Motor neuron (in vitro differentiated cells): ENCODE results near the gene CDC73. TPM values are rescaled to one million over a fixed set of nuclear protein-coding genes. Genes with fewer than 3 reads are reported as not detected.

Experiments
- ATAC-seq, 8 experiments: fragments of 200-7000 bp; cut with Tn5 transposase; replicated peaks in 6 of 8; 2 replicates each; pipeline ENCODE4 v1.8.0; 2021; ENCODE audit warnings: mild to moderate bottlenecking in 8 of 8, moderate library complexity in 8 of 8
- H3K27ac ChIP-seq, 2 donors: fragments of 250-450 bp; sonication (Bioruptor Pico); 2 replicates each; pipeline ENCODE4 v1.9.0; 2021; ENCODE audit warnings: antibody characterized with exemption in 2 of 2, mild to moderate bottlenecking in 2 of 2, moderate library complexity in 1 of 2
- H3K4me1 ChIP-seq, 2 donors: fragments of 250-450 bp; sonication (Bioruptor Pico); replicated peaks in 1 of 2; 2 replicates each; pipeline ENCODE4 v1.6.1; 2021; ENCODE audit warnings: antibody characterized with exemption in 2 of 2, mild to moderate bottlenecking in 2 of 2, moderate library complexity in 1 of 2
- H3K4me3 ChIP-seq, 5 donors: fragments of 250-450 bp; sonication (Bioruptor Pico); 2 replicates each; pipeline ENCODE4 v1.9.0; 2021; ENCODE audit warnings: antibody characterized with exemption in 5 of 5, mild to moderate bottlenecking in 5 of 5, moderate library complexity in 4 of 5
- WGBS, 10 experiments: fragments of 450-650 bp; shearing (Covaris generic); methylation state at CpG; one replicate each; pipeline ENCODE4 v1.0.0; 2022; 5-methylcytosine and 5-hydroxymethylcytosine counted together
- in situ Hi-C, 9 experiments: fragments of 400-800 bp; cut with MboI; loops; one replicate each; pipeline ENCODE4 v1.15.0; 2021; ENCODE audit warnings: low sequenced_read_pairs in 9 of 9, low pct_unique_long_range_greater_than_20kb in 2 of 9; ENCODE audit not compliant: unreplicated experiment in 9 of 9
- total RNA-seq, 8 experiments: library from RNA; unstranded; fragments of 300-600 nt; gene quantifications; 2 replicates each; pipeline versions ENCODE4 v1.2.3 to v1.2.4, GENCODE V29; 2022

Gene CDC73
- total RNA-seq, 8 experiments from 2014 or later = 18.6 to 44.8 (median 26.3) TPM

DNA sequence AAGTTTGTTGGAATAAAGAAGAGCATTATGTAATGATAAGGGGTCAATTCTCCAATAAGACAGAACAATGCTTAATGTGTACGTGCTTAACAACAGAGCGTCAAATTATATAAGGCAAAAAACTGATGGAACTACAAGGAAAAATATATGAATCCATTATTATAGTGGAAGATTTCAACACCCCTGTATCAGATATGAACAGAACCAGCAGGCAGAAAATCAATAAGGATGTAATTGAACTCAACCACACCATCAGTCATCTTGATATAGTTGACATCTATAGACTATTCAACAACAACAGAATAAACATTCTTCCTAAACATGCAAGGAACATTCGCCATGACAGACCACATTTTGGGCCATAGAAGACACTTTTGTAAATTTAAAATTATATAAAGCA is 3.6 kb upstream of the CDC73 start:
- in situ Hi-C loops = no loop called here
- Histone ChIP-seq H3K4me3 (no peak overlapping the region), H3K4me1 (peaks cover 2 to 4% of the 10 kb centered on the region in 2 donors), H3K27ac (no peak overlapping the region)
- 64 to 95% (median 81%) methylated on average over 2 to 3 of the region's 3 CpGs; no CpG with 5 or more reads in 1 of the 10 experiments for WGBS, 10 experiments
- ATAC-seq = no peak

DNA sequence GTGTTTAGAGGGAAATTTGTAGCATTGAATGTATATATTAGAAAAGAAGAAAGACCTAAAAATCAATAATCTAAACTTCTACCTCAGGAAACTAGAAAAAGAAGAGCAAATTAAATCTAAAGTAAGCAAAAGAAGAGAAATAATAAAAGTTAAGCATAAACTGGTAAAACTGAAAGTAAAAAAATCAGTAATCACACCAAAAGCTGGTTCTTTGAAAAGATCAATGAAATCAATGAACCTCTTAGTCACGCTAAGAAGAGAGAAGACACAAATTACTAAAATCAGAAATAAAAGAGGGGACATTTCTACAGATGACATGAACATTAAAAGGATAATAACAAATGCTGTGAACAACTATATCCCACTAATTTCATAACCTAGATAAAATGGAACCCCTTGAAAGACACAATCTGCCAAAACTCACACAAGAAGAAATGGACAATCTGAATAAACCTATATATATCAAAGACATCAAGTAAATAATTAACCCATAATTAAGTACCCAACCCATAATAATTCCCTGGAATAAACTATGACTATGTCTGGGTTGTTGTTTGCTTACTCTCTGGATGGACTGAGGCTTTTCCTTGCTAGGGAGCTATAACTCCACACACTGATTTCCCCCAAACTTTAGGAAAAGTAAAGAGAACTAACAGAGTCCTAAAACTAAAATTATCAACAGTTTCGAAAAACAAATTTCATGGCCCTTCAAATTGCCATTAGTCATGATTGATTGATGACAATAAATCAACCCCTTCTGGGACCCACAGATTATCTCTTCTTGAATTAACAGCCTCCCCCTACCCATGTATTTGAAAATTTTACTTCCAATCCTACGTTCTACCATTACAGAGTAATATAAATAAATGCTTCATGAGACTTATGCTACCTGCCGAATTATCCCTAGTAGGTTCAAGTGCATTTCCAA is 2.8 kb upstream of the CDC73 start:
- in situ Hi-C loops = no loop called here
- peaks cover 6 to 13% of the 10 kb centered on the region in 2 donors for H3K4me1 ChIP-seq
- WGBS, 10 experiments = 53 to 100% (median 90%) methylated on average over 2 to 4 of the region's 4 CpGs; no CpG with 5 or more reads in 1 of the 10 experiments

DNA sequence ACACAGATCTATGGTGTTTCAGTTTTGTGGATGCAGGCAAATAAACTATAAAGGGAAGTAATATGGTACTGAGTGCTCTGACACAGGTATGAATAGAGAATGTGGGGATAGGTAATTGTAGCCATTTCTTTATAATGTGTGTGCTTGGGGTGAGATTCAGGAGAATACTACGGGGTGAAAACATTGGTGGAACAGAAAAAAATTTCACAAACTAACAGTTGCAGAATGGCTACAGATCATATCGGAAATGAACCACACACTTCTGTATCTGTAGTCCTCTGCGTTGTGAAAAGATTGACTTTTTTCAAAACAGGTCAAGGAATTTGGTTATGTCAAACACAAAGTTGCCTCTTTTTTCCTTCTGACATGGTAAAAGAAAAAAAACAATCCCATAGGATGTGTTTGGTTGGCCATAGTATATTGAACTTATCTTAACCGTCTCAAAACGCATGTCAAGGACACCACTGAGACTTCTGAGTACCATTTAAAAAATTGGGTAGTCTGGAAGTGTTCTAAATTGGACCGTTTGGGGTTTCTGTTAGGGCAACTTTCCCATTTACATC is 1.1 kb upstream of the CDC73 start:
- in situ Hi-C loops = no loop called here
- 20 to 100% (median 88%) methylated on average over 1 to 6 of the region's 6 CpGs for WGBS, 10 experiments
- peaks cover 6 to 20% of the 10 kb centered on the region in 2 donors for H3K4me1 ChIP-seq
- peak overlapping the region in 1 of 5 donors; percentile 90 for H3K4me3 ChIP-seq
- no peak overlapping the region for H3K27ac ChIP-seq
- no peak for ATAC-seq

More for the DNA sequence above, 2.8 kb upstream of the CDC73 start:
- Histone ChIP-seq H3K4me3 (no peak overlapping the region), H3K27ac (no peak overlapping the region)
- ATAC-seq = no peak

DNA sequence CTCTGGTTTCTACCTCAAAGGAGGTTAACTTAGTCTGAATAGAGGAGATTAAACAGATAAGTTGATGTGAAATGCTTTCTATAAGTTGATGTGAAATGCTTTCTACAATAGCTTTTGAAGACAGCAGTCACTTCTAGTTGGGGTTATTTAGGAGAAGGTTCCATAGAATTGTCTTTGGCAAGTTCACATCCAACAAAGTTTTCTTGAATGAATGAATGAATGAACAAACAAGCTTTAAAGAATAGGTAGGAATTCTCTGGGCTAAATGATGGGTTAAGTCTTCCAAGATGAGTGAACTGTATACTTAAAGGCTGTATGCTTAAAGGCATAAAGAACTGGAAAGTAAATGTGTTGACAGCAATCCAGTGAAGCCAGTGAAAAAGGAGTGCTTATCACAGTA is 1.9 kb downstream of the CDC73 start:
- in situ Hi-C loops = no loop called here
- H3K27ac ChIP-seq = no peak overlapping the region
- H3K4me3 ChIP-seq = peak overlapping the region in 3 of 5 donors; percentile 53 to 90 (median 78)
- no peak for ATAC-seq
- H3K4me1 ChIP-seq = peaks cover 6 to 20% of the 10 kb centered on the region in 2 donors

DNA sequence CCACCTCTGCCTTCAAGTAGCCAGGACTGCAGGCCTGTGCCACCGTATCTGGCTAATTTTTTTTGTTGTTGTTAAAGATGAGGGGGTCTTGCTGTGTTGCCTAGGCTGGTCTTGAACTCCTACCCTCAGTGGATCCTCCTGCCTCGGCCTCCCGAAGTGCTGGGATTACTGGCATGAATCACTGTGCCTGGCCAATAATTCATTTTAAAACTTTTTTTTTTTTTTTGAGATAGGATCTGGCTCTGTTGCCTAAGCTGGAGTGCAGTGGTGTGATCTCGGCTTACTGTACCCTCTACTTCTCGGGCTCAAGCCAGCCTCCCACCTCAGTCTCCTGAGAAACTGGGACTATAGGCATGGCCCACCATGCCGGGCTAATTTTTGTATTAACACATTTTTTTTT is 3.5 kb downstream of the CDC73 start:
- 83 to 100% (median 100%) methylated on average over 1 to 6 of the region's 6 CpGs; no CpG with 5 or more reads in 1 of the 10 experiments for WGBS, 10 experiments
- Histone ChIP-seq H3K4me3 (no peak overlapping the region), H3K27ac (no peak overlapping the region), H3K4me1 (peaks cover 6 to 20% of the 10 kb centered on the region in 2 donors)
- ATAC-seq = no peak
- in situ Hi-C loops = no loop called here

DNA sequence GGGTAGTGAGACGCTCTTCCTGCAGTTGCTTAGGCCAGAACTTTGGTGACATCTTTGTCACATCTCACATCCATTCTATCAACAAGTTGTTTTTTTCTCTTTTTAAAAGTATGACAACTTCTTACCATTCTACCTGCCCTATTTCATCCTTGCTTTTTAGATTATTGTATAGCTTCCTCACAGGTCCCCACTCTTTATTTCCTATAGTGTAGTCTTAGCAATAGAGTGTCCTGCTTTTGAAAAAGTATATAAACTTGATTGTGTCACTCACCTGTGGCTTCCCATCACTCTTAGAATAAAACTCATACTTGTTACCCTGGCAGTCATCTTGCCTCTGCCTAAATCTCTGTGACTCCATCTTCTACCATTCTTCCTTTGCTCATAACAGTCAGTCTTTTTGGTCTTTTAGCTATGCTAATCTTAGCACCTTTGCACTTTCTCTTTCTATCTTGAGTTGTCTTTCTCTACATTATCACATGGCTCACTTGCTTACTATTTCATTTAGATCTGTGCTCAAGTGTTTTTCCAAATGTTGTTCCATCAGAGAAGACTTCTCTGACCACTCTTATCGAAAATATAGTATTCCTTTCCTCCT is 9.5 kb downstream of the CDC73 start:
- WGBS, 10 experiments = 65 to 100% (median 100%) methylated on average over 1 to 2 of the region's 2 CpGs
- no peak overlapping the region for H3K27ac ChIP-seq
- ATAC-seq = no peak
- no peaks in the 10 kb centered on the region for H3K4me1 ChIP-seq
- in situ Hi-C loops = no loop called here
- no peak overlapping the region for H3K4me3 ChIP-seq

DNA sequence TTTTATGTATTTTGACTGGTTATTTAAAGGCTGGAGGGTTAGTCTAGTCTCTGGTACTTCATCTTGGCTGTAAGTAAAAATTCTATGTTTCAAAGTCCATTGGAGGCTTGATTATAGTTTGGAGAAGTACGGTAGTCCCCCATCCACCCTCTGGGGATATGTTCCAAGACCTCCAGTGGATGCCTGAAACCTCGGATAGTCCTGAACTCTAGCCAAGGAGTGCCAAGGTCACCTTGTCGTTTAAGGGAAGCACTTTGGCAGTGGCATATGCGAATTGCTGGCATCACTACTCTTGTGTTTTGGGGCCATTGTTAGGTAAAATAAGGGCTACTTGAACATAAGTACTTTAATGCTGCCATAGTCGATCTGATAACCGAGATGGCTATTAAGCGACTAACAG is 18.4 kb downstream of the CDC73 start:
- WGBS, 10 experiments = 80 to 100% (median 89%) methylated on average over 1 to 7 of the region's 7 CpGs; no CpG with 5 or more reads in 1 of the 10 experiments
- no peak for ATAC-seq
- Histone ChIP-seq H3K27ac (no peak overlapping the region), H3K4me3 (no peak overlapping the region), H3K4me1 (peaks cover 0 to 3% of the 10 kb centered on the region in 2 donors)
- in situ Hi-C loops = no loop called here

DNA sequence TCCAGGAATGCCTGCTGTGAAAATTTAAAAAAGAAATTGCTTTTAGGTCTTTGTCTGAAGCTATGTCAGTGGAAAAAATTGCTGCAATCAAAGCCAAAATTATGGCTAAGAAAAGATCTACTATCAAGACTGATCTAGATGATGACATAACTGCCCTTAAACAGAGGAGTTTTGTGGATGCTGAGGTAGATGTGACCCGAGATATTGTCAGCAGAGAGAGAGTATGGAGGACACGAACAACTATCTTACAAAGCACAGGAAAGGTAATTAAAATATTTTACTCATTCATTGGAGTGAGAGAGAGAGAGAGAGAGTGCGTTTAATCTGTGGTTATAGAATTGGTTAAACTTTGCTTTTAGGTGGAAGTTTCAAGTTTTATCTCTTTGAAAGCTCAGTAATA is 20.0 kb downstream of the CDC73 start:
- H3K27ac ChIP-seq = no peak overlapping the region
- no peak for ATAC-seq
- H3K4me1 ChIP-seq = peaks cover 0 to 3% of the 10 kb centered on the region in 2 donors
- in situ Hi-C loops = no loop called here
- 34 to 94% (median 77%) methylated on average over 2 to 3 of the region's 3 CpGs; no CpG with 5 or more reads in 1 of the 10 experiments for WGBS, 10 experiments
- no peak overlapping the region for H3K4me3 ChIP-seq

DNA sequence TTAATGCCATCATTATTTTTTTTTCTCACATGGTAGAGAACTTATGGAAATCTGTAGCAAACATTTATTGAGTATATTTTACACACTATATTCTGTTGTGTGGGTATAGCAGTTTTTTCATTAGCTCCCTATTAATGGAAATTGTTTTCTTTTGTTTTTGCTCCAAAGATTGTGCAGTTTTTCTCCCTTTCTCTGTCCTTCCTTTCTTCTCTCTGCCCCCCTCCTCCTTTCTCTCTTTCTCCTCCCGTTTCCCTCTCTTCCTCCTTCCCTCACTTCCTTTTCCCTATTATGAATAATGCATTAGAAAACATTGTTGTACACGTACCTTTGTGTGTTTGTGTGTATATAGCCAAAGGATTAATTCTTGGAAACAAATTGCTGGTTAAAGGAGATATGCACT is 20.6 kb downstream of the CDC73 start:
- in situ Hi-C loops = no loop called here

DNA sequence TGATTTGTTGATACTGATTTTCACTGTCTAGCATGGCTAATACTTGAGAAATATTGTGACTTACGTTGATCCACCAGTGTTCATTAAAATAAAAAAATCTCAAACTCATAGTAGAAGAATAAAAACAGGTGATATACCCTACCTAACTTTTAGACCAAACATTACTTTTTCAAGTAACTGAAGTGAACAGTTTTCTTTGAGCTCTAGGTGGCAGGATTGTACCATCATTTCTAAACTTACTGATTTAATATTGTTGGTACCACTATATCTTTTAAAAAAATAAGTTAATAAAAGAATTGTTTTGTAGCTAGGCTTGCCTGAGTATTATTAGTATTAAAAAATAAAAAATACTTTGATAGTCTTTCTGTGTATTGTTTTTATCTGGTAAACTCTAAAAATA is 21.5 kb downstream of the CDC73 start:
- in situ Hi-C loops = no loop called here
- Histone ChIP-seq H3K4me1 (peaks cover 0 to 3% of the 10 kb centered on the region in 2 donors), H3K27ac (no peak overlapping the region), H3K4me3 (no peak overlapping the region)
- WGBS, 10 experiments = 29 to 100% (median 85%) methylated on average over 1 of the region's 1 CpG; no CpG with 5 or more reads in 1 of the 10 experiments
- no peak for ATAC-seq

More for the DNA sequence above, 20.6 kb downstream of the CDC73 start:
- H3K27ac ChIP-seq = no peak overlapping the region
- H3K4me3 ChIP-seq = no peak overlapping the region
- no peak for ATAC-seq
- WGBS, 10 experiments = 21 to 80% (median 50%) methylated on average over 1 to 2 of the region's 2 CpGs; no CpG with 5 or more reads in 1 of the 10 experiments
- peaks cover 0 to 3% of the 10 kb centered on the region in 2 donors for H3K4me1 ChIP-seq

DNA sequence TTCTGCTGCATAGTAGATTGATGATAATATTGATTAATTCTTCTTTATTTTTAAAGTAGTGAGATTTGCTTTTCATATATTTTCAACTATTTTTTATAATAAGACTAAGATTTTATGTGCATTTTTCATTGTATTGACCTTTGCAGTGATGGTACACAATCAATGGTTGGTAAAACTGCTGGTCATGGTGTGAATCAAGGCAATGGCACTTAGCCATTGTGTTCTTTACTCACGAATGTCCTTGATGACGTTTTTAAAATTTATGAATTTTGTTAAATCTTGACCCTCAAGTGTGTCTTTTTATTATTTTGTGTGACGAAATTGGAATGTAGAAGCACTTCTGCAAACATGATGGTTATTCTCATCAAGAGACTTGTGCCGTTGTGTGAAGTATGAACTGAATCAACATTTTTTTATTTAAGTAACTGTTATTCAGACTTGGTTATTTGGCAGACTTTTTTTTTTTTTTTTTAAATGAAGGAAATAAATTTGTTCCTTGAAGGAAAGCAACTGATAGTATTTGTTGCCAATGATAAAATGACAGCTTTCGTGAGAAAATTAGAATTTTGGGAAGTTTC is 22.6 kb downstream of the CDC73 start:
- Histone ChIP-seq H3K27ac (no peak overlapping the region), H3K4me1 (peaks cover 0 to 3% of the 10 kb centered on the region in 2 donors), H3K4me3 (no peak overlapping the region)
- WGBS, 10 experiments = 14 to 97% (median 90%) methylated on average over 4 to 5 of the region's 5 CpGs
- ATAC-seq = peak in 1 of 8 experiments; percentile 41
- in situ Hi-C loops = no loop called here

DNA sequence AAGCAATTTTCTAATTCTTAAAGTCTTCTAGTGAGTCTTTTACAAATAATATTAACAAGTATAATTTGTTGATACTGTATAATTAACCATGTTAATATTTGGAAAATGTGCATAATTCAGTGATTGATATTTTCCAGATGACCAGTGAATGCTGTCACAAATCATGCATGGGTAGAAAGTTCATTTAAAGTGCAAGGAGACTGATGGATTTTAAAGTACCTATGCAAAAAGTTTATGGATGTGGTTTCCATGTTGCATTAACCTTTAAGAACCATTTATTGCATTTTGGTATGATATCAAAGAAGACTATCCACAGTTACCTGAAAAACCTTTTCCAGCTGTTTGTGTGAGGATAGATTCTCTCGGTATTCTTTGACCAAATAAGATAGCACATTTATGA is 23.2 kb downstream of the CDC73 start:
- 22 to 100% (median 86%) methylated on average over 1 of the region's 1 CpG; no CpG with 5 or more reads in 2 of the 10 experiments for WGBS, 10 experiments
- in situ Hi-C loops = no loop called here
- peak in 3 of 8 experiments; percentile 42 to 74 (median 46) for ATAC-seq

More for the DNA sequence above, 23.2 kb downstream of the CDC73 start:
- Histone ChIP-seq H3K4me3 (no peak overlapping the region), H3K27ac (no peak overlapping the region), H3K4me1 (peaks cover 0 to 3% of the 10 kb centered on the region in 2 donors)
